Neutrophil (primary cell): ENCODE results near the gene ZNF770.
"Not testable (repeated sequence)": the region's sequence is repeated elsewhere in the genome, so short reads cannot be mapped to it uniquely, and the experiment has no call there.

Experiments used
- H3K27ac ChIP-seq: fragments of 200-600 bp; sonication (generic); 2 replicates; pipeline ENCODE4 v1.5.1; 2016; ENCODE audit warnings: mild to moderate bottlenecking, moderate library complexity
- H3K27me3 ChIP-seq: fragments of 200-600 bp; sonication (generic); 2 replicates; pipeline ENCODE4 v1.6.0; 2016; ENCODE audit warnings: mild to moderate bottlenecking
- H3K36me3 ChIP-seq: fragments of 200-600 bp; sonication (generic); 2 replicates; pipeline ENCODE4 v1.5.1; 2017
- H3K4me1 ChIP-seq, 2 experiments: fragments of 200-600 bp in 1 of 2; sonication (generic) in 1 of 2; 1 replicate in 1 of 2; 2 replicates in 1 of 2; pipeline versions ENCODE4 v1.5.1 to v1.6.1; 2013 to 2016; ENCODE audit warnings: low read depth in 1 of 2, low read length in 1 of 2, mild to moderate bottlenecking in 1 of 2, moderate library complexity in 1 of 2; ENCODE audit not compliant: control insufficient read depth in 1 of 2, insufficient read depth in 1 of 2
- H3K4me3 ChIP-seq, 2 experiments: fragments of 200-600 bp in 1 of 2; sonication (generic) in 1 of 2; 1 replicate in 1 of 2; 2 replicates in 1 of 2; pipeline ENCODE4 v1.5.1; 2013 to 2016; ENCODE audit warnings: low read depth in 1 of 2, low read length in 1 of 2, mild to moderate bottlenecking in 1 of 2, moderate library complexity in 1 of 2
- H3K9me3 ChIP-seq: fragments of 200-600 bp; sonication (generic); 2 replicates; pipeline ENCODE4 v1.5.1; 2016
- CTCF ChIP-seq: fragments of 200-600 bp; sonication (generic); IDR thresholded peaks from 2 replicates; pipeline ENCODE4 v1.5.1; 2016; ENCODE audit warnings: antibody characterized with exemption

Gene ZNF770

GRCh38 chr15:34952481-34952880 lies 35.6 kb downstream of the ZNF770 start:
- Histone ChIP-seq H3K27me3 (no peaks in the 10 kb centered on the region), H3K27ac (no peak overlapping the region), H3K9me3 (no peaks in the 10 kb centered on the region), H3K4me3 (no peak overlapping the region), H3K4me1 (no peaks in the 10 kb centered on the region), H3K36me3 (peaks cover 78% of the 10 kb centered on the region)
- TF ChIP-seq CTCF, result no peak

GRCh38 chr15:34951993-34952392 lies 36.1 kb downstream of the ZNF770 start:
- H3K36me3 ChIP-seq, result peaks cover 79% of the 10 kb centered on the region
- no peaks in the 10 kb centered on the region for H3K9me3 ChIP-seq
- H3K27me3 ChIP-seq, result no peaks in the 10 kb centered on the region
- H3K4me3 ChIP-seq, result no peak overlapping the region
- TF ChIP-seq CTCF, result no peak
- H3K27ac ChIP-seq, result no peak overlapping the region
- no peaks in the 10 kb centered on the region for H3K4me1 ChIP-seq

DNA sequence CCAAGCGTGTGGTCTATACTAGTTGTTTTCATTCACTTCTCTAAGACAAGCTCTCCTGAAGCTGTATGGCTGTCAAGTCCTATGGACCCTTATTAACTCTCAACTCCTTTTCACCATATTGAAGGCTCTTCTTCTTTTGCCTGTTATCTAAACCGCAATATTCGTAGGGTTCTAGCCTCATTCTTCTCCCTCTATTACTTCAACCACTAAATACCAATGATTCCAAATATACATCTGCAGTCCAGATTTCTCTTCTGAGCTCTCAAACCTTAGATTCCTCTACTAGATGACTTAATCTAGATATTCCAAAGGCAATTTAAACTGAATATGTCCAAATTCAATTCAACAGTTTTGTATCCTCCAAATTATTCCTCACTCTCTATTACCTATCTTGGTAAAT lies 43.2 kb downstream of the ZNF770 start:
- H3K27me3 ChIP-seq, result no peaks in the 10 kb centered on the region
- H3K36me3 ChIP-seq, result peaks cover 67% of the 10 kb centered on the region
- TF ChIP-seq CTCF, result no peak

DNA sequence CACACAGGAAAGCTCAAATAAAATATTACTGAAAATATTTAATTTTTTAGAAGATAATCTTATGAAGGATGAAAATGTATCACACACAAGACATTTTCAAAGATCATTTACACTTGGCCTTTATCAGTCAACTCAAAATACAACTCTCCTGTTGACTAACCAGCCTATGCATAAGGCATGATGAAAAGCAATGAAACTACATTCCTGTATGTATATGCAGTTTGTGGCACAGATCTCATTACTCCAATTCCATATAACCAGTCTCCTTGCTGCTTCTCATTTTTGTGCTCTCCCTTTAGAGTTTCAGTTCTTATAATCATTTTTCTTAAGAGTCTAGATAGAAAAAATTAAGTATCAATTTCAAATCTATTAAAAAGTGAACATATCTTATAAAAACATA lies 44.4 kb downstream of the ZNF770 start:
- Histone ChIP-seq H3K36me3 (peaks cover 79% of the 10 kb centered on the region), H3K4me1 (no peaks in the 10 kb centered on the region), H3K27me3 (no peaks in the 10 kb centered on the region), H3K9me3 (no peaks in the 10 kb centered on the region), H3K27ac (no peak overlapping the region), H3K4me3 (no peak overlapping the region)
- TF ChIP-seq CTCF, result no peak

More for the DNA sequence above, 43.2 kb downstream of the ZNF770 start:
- no peak overlapping the region for H3K4me3 ChIP-seq
- H3K27ac ChIP-seq, result no peak overlapping the region
- H3K9me3 ChIP-seq, result no peaks in the 10 kb centered on the region
- no peaks in the 10 kb centered on the region for H3K4me1 ChIP-seq

DNA sequence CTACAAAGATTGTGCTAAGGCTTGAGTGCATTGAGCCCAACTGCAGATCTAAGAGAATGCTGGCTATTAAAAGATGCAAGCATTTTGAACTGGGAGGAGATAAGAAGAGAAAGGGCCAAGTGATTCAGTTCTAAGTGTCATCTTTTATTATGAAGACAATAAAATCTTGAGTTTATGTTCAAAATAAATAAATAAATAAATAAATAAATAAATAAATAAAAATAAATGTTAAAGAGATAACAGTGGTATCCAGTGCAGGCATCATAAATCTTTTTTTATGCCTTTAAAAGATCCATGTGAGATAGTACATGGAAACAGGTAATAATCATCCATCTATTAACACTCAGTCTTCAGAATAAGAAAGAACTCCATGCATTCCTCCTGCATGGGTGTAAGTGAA lies 44.8 kb downstream of the ZNF770 start:
- not testable (repeated sequence) for H3K4me3 ChIP-seq, H3K27me3 ChIP-seq, H3K27ac ChIP-seq, H3K9me3 ChIP-seq, H3K4me1 ChIP-seq
- H3K36me3 ChIP-seq, result peaks cover 81% of the 10 kb centered on the region

DNA sequence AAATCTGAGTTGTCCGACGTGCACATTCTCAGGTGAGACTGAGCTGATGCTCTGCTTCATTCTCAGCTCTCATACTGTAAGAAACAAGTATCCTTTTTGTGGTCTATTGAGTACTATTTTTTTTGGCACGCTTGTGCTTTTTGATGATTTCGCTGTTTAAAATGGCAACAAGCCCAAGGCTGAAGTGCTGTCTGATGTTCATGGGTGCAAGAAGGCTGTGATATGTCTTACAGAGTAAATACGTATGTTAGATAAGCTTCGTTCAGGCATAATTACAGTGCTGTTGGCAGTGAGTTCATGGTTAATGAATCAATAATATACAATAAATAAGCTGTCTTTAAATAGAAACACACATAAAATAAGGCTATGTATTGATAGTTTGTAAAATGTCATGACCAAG lies 45.7 kb downstream of the ZNF770 start:
- TF ChIP-seq CTCF, result no peak
- H3K27ac ChIP-seq, result no peak overlapping the region
- H3K4me3 ChIP-seq, result no peak overlapping the region
- peaks cover 81% of the 10 kb centered on the region for H3K36me3 ChIP-seq
- no peaks in the 10 kb centered on the region for H3K9me3 ChIP-seq
- H3K27me3 ChIP-seq, result no peaks in the 10 kb centered on the region
- no peaks in the 10 kb centered on the region for H3K4me1 ChIP-seq
